Measurements from ENCODE around the gene IL17B.

Gene IL17B, protein sequence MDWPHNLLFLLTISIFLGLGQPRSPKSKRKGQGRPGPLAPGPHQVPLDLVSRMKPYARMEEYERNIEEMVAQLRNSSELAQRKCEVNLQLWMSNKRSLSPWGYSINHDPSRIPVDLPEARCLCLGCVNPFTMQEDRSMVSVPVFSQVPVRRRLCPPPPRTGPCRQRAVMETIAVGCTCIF

DNA sequence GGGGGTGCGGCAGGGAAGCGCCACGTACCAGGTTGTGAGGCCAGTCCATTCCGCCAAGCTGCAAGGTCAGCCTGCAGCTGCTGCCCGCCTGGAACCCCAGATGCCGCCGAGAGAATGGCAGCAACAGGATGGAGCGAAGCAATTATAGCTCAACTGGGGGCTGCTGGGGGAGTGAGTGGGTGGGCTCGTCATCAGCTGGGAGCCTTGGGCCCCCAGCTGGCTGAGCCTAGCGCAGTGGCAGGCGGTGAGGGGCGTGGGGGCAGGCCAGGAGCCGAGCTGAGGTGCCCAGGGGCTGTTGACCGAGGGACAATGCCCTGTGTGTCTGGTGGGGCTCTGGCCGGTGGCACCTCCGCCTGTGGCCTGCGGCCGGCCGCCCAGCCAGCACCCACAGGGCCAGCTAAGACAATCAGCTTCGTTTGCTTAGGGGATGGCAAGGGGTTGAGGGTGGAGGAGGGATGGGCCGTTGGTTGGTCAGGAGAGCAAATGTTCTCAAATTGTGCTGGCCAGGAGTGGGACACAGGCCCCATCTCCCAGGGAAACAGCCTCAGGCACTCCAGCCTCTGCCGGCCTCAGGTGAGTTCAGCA is at the start of gene IL17B:
Gene IL17B (minus strand): TSS at position 116 of the 585 bp plus-strand sequence. CDS start 67 bp downstream, at position 49.
- H3K27ac Mint-ChIP-seq: no peak within 1 kb of the TSS
- no peaks in the 10 kb centered on the region for H3K4me1 Mint-ChIP-seq (ENCODE audit: low read depth)
- intact Hi-C loops (cut with micrococcal nuclease): no loop called here
- H3K36me3 Mint-ChIP-seq (ENCODE audit: low read depth): no peaks in the 10 kb centered on the region
- no peak within 1 kb of the TSS for H3K4me3 Mint-ChIP-seq
- no peaks in the 10 kb centered on the region for H3K9me3 Mint-ChIP-seq
- no peaks in the 10 kb centered on the region for H3K27me3 Mint-ChIP-seq

DNA sequence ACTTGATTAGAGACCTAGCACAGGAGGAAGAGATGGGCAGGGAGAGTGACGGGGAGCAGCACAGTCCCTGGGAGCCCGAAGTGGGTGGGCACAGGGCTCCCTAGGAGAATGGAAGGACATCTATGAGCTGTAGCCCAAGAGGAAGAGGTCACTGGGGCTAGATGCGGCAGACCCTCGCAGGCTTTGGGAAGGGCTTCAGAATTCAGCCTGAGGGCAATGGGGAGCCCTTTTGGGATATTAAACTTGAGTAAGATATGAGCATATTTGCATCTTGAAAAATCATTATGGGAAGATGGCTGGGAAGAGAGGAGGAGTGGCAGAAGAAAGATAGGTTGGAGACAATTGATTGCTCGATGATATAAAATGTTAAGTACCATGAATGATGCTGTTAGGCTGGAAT is 48.9 kb upstream of the IL17B start:
- Mint-ChIP-seq H3K27ac (no peak overlapping the region), H3K4me3 (no peak overlapping the region), H3K9me3 (peaks cover 4% of the 10 kb centered on the region), H3K27me3 (peaks cover 2% of the 10 kb centered on the region), H3K36me3 (ENCODE audit: low read depth) (no peaks in the 10 kb centered on the region), H3K4me1 (ENCODE audit: low read depth) (peaks cover 29% of the 10 kb centered on the region)
- intact Hi-C loops (cut with micrococcal nuclease): no loop called here

DNA sequence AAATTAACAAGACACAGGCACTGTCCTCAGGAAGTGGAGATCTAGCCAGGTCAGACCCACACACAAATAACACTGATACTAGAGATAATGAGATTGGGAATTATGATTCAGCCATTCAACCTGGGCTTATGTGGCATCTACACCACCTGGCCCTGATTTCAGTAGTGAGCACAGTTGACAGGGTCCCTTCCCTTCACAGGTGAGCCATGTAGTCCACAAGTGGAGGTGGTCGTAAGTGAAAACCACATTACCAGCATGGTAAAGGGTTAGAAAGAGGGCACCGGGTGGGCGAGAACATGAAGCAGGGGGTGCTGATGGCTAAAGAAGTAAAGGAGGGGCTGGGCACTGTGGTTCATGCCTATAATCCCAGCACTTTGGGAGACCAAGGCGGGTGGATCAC is 48.3 kb upstream of the IL17B start:
- intact Hi-C loops (cut with micrococcal nuclease): no loop called here
- H3K36me3 Mint-ChIP-seq (ENCODE audit: low read depth): no peaks in the 10 kb centered on the region
- no peaks in the 10 kb centered on the region for H3K9me3 Mint-ChIP-seq
- H3K4me3 Mint-ChIP-seq: no peak overlapping the region
- H3K27ac Mint-ChIP-seq: no peak overlapping the region
- H3K4me1 Mint-ChIP-seq (ENCODE audit: low read depth): peaks cover 36% of the 10 kb centered on the region
- H3K27me3 Mint-ChIP-seq: peaks cover 2% of the 10 kb centered on the region

DNA sequence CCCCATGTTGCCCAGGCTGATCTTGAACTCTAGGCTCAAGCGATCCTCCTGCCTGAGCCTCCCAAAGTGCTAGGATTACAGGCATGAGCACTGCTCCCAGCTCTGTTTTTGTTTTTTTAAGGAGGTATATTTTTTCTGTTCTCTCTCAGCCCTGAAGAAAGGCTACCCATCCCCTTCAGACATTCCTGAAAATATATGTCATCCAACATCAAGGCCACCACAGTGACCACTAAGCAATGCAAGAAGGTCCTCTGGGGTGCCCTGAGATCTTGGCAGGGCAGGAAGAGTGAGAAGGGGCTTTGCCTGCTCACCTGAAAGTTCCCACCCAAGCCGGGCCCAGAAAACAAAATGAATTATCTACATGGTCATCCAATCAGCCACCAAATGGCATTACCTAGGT is 47.8 kb upstream of the IL17B start:
- H3K36me3 Mint-ChIP-seq (ENCODE audit: low read depth): no peaks in the 10 kb centered on the region
- H3K9me3 Mint-ChIP-seq: no peaks in the 10 kb centered on the region
- no peak overlapping the region for H3K4me3 Mint-ChIP-seq
- H3K4me1 Mint-ChIP-seq (ENCODE audit: low read depth): peaks cover 40% of the 10 kb centered on the region
- H3K27ac Mint-ChIP-seq: no peak overlapping the region
- H3K27me3 Mint-ChIP-seq: peaks cover 5% of the 10 kb centered on the region
- intact Hi-C loops (cut with micrococcal nuclease): no loop called here

DNA sequence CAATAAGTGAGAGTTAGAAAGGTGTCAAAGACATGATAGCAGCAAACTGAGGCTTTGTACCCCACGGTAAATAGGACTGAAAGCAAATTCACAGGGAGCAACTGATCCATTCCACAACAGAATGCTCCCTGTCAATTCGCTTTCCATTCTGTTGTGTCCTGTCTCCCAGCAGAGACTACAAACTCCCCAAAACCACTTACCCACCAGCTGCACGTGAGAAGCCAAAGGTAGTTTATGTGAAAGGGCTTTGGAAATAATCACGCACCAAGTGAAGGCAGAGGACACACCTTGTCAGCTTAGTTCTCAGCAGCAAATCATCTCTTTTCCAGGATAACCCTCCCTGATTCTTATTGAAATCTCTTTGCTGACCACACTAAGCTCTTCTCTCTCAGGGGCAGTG is 46.6 kb upstream of the IL17B start:
- Mint-ChIP-seq H3K36me3 (ENCODE audit: low read depth) (no peaks in the 10 kb centered on the region), H3K27me3 (peaks cover 6% of the 10 kb centered on the region), H3K27ac (no peak overlapping the region), H3K4me1 (ENCODE audit: low read depth) (peaks cover 36% of the 10 kb centered on the region), H3K4me3 (no peak overlapping the region), H3K9me3 (no peaks in the 10 kb centered on the region)
- intact Hi-C loops (cut with micrococcal nuclease): no loop called here

DNA sequence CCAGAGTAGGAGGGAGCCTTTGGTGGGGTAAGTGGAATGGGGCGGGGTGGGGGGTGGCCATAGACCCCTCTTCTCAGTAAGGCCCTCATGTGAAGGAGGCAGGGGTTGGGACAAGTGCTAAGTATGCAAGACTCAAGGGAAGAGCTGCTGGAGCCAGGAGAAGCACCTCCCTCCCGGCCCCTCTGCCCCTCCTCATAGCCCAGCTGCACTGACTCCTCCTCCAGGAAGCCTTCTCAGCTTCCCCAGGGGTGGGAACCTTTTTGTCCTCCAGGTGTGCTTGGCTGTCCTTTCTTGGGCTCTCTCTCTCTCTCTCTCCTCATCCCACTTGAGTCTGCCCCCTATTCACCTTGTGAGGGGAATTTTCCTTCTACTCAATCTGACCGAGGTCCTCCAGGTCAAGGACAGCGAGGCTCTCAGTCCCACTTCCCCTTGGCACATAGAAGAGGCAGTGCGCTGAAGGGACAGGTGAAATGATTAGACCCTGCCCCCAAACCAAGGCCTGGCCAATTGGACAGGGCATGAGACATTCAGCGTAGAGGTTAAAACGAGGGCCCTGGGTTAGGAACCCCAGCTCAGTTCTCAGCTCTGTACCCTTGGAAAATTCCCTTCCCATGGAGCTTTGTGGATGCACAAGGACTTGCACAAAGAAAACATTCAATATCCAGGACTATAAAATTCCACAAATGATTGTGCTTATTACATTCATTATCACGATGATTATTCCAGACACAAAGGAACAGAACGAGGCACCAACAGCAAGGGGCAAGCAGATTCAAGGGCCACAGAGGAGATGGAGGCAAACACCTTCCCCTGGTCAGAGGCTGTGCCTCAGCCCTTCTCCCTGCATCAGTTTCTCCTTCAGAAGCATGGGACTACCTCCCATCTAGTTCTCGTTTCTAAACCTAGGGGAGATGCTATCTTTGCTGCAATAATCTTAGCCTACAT is 45.6 kb upstream of the IL17B start:
- Mint-ChIP-seq H3K4me1 (ENCODE audit: low read depth) (peaks cover 26% of the 10 kb centered on the region), H3K36me3 (ENCODE audit: low read depth) (no peaks in the 10 kb centered on the region), H3K27me3 (peaks cover 6% of the 10 kb centered on the region), H3K9me3 (no peaks in the 10 kb centered on the region), H3K4me3 (no peak overlapping the region), H3K27ac (no peak overlapping the region)
- intact Hi-C loops (cut with micrococcal nuclease): no loop called here

DNA sequence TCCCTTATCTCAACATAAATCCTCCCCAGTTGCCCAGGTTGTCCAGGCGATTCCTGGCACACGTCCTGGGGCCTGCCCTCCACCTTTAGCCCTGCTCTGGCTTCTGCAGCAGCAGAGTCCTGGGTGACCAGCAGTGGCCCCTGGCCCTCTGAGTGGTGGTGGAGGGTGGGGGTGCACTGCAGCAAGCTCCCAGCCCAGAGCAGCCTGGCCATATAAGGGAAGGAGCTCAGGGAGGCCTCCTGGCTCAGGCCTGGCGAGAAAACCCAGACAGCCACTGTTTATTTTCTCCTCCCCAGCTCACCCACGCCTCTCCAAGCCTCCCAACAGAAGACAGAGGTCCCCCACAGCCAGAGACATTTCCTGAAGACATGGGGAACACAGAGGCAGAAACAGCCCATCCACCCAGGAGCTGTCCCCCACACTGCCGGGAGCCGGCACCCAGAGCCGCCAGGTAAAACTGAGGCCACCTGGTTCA is 44.7 kb upstream of the IL17B start:
- H3K27me3 Mint-ChIP-seq: peaks cover 6% of the 10 kb centered on the region
- H3K27ac Mint-ChIP-seq: no peak overlapping the region
- no peaks in the 10 kb centered on the region for H3K9me3 Mint-ChIP-seq
- H3K4me3 Mint-ChIP-seq: no peak overlapping the region
- H3K4me1 Mint-ChIP-seq (ENCODE audit: low read depth): peaks cover 22% of the 10 kb centered on the region
- intact Hi-C loops (cut with micrococcal nuclease): no loop called here
- H3K36me3 Mint-ChIP-seq (ENCODE audit: low read depth): no peaks in the 10 kb centered on the region

DNA sequence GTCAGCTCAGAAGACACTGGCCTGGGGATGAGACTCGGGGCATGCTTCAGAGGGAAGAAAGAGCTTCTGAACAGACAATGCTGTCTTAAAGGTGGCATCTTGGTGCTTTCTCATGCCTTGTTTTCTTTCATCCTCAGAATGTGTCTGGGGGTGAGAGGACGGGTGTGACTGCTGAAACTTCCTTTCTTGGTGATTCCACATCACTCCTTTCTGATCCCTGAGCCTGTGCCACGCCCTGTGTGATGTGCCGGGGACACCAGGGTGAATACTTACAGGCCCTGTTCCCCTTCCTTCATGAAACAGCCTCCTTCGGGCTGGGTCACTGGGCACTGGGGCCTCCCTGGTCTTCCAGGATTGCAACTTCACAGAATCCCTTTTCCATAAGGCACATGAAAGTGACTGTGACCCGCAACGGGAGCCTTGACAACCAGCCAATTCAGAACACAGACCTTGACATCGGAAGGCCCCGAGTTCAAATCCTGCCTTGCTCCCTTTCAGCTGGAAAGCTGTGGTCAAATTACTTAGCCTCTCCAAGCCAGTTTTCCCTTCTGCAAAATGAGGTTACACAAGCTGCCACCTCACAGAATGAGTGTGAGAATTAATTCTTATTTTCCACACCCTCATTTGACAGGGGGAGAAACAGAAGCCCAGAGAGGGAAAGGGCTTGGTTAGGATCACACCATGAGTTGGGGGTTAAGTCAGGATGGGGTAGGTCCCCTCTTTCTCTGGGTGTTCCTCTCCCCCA is 44.1 kb upstream of the IL17B start:
- Mint-ChIP-seq H3K27me3 (peaks cover 6% of the 10 kb centered on the region), H3K4me3 (no peak overlapping the region), H3K4me1 (ENCODE audit: low read depth) (peaks cover 18% of the 10 kb centered on the region), H3K36me3 (ENCODE audit: low read depth) (no peaks in the 10 kb centered on the region), H3K27ac (no peak overlapping the region), H3K9me3 (no peaks in the 10 kb centered on the region)
- intact Hi-C loops (cut with micrococcal nuclease): no loop called here

DNA sequence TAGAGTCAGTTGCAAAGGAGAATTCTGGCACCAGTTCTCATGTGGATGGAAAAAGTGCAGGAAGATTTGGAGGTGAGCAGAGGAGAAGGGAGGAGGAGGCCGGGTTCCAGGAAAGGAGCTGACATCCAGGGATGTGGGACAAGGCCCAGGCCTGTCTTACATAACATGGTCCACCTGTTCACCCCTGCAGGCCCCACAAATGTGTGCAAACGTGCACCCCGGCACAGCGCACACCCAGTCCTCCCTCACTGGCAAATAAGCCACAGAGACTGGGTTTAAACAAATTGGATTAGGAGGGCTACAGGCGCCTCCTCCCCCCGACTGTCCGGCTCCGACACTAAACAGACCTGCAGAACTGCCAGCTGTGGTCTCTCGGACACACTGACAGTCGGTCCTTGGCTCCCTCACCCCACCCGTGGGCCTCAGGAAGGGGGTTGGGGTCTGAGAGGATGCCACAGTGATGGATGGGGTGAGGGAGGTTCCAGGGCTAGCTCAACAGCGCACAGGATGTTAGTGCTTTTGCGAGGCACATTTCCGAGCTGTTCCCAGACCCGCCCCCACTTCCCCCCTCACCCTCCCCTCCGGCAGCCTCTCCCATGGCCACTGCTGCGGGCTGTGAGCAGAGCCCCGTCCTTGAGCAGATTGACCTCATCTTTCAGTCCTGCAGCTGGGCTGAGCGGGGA is 43.4 kb upstream of the IL17B start:
- no peaks in the 10 kb centered on the region for H3K36me3 Mint-ChIP-seq (ENCODE audit: low read depth)

DNA sequence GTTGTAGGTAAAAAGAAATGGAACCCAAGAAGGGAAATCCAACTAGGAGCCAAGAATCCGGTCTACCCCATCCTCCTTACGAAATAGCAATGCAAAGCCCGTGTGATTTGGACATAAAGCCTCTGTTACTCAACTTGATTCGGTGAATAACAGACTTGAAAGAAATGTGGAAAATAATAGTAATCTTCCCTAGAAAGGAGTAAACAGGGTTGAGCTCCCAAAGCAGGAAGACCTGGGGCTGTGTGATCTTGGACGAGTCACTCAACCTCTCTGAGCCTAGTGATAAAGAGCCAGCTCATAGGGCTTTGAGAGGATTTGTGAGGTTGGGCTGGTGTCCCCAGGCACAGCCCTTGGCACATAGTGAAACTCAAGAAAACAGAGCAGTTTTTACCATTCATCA is 42.7 kb upstream of the IL17B start:
- Mint-ChIP-seq H3K4me3 (no peak overlapping the region), H3K27ac (no peak overlapping the region), H3K27me3 (peaks cover 3% of the 10 kb centered on the region), H3K36me3 (ENCODE audit: low read depth) (no peaks in the 10 kb centered on the region), H3K9me3 (no peaks in the 10 kb centered on the region), H3K4me1 (ENCODE audit: low read depth) (peaks cover 24% of the 10 kb centered on the region)
- intact Hi-C loops (cut with micrococcal nuclease): no loop called here

More for the DNA sequence above, 43.4 kb upstream of the IL17B start:
- H3K27me3 Mint-ChIP-seq: peaks cover 3% of the 10 kb centered on the region
- no peak overlapping the region for H3K4me3 Mint-ChIP-seq
- intact Hi-C loops (cut with micrococcal nuclease): no loop called here
- H3K9me3 Mint-ChIP-seq: no peaks in the 10 kb centered on the region
- H3K4me1 Mint-ChIP-seq (ENCODE audit: low read depth): peaks cover 19% of the 10 kb centered on the region
- H3K27ac Mint-ChIP-seq: no peak overlapping the region

DNA sequence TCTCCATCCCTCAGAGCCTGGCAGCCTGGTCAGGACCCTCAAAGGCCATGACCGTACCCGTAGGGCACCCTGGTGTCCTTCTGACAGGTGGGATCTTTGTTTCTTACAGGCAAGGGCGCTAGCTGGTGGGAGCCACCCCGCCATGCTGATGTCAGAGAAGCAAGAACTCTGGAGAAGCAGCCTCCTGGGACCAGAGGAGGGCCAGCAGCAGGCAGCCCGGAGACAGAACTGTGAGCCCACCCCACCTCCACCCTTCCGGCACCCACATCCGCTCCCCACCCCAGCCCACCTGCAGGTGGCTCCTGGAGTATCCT is 42.2 kb upstream of the IL17B start:
- Mint-ChIP-seq H3K36me3 (ENCODE audit: low read depth) (no peaks in the 10 kb centered on the region), H3K27me3 (peaks cover 3% of the 10 kb centered on the region), H3K27ac (no peak overlapping the region), H3K4me3 (no peak overlapping the region), H3K9me3 (no peaks in the 10 kb centered on the region), H3K4me1 (ENCODE audit: low read depth) (peaks cover 24% of the 10 kb centered on the region)
- intact Hi-C loops (cut with micrococcal nuclease): no loop called here

DNA sequence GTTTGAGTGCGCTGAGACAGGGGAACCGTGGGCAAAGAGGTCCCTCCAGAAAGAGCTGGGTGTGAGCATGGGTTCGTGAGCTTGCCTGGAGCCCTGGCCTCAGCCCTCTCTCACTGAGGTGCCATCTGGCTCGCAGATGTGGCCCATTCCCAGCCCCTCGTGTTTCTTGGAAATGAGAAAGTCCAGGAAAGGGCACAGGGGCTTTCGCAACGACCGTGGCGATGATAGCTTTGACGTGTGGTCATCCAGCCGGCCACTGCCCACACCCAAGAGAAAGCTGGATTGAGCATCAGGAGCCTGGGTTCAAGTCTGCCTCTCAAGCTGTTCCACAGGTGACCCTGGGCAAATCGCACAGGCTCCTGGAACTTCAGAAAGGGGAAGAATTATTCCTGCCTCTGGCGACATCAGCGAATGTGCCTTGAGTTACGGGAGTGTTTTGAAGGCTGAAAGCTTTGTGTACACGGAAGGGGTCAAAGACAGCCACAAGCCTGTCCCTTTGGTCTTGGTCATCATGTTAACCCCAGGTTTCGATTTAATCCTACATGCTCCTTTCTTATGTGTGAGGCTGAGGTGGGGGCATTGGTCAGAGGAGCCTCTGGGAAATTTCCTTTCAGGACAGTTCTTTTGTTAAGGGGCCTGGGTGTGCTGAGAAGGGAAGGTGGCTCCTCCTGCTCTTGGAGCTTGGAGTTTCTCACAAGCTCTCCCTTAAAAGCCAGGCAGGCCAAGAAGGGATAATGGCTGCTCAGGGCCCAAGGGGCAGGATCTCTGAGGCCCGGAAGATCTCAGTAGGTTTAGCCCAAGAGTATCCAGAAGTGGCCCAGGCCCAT is 41.7 kb upstream of the IL17B start:
- Mint-ChIP-seq H3K27me3 (peaks cover 3% of the 10 kb centered on the region), H3K27ac (no peak overlapping the region), H3K4me1 (ENCODE audit: low read depth) (peaks cover 24% of the 10 kb centered on the region), H3K9me3 (no peaks in the 10 kb centered on the region), H3K36me3 (ENCODE audit: low read depth) (no peaks in the 10 kb centered on the region), H3K4me3 (no peak overlapping the region)
- intact Hi-C loops (cut with micrococcal nuclease): no loop called here
